ENCODE data around the gene CACNA1C. TPM values are rescaled to one million over a fixed set of nuclear protein-coding genes. Genes with fewer than 3 reads are reported as not detected.

CACNA1C gene
- total RNA-seq, 4 donors from 2014 or later, result 1.4 to 3.7 (median 2.2) TPM

- Histone ChIP-seq H3K27me3 (no peaks in the 10 kb centered on the region), H3K4me3 (no peak overlapping the region), H3K4me1 (peaks cover 4% of the 10 kb centered on the region), H3K36me3 (no peaks in the 10 kb centered on the region), H3K9me3 (no peaks in the 10 kb centered on the region), H3K27ac (no peak overlapping the region)
- TF ChIP-seq POLR2A (IDR thresholded peaks at IDR 0.05), result no peak
- TF ChIP-seq EP300 (IDR thresholded peaks at IDR 0.05), result no peak
- no peak for TF ChIP-seq POLR2AphosphoS5 (IDR thresholded peaks at IDR 0.05)
- TF ChIP-seq, protein P1, sequence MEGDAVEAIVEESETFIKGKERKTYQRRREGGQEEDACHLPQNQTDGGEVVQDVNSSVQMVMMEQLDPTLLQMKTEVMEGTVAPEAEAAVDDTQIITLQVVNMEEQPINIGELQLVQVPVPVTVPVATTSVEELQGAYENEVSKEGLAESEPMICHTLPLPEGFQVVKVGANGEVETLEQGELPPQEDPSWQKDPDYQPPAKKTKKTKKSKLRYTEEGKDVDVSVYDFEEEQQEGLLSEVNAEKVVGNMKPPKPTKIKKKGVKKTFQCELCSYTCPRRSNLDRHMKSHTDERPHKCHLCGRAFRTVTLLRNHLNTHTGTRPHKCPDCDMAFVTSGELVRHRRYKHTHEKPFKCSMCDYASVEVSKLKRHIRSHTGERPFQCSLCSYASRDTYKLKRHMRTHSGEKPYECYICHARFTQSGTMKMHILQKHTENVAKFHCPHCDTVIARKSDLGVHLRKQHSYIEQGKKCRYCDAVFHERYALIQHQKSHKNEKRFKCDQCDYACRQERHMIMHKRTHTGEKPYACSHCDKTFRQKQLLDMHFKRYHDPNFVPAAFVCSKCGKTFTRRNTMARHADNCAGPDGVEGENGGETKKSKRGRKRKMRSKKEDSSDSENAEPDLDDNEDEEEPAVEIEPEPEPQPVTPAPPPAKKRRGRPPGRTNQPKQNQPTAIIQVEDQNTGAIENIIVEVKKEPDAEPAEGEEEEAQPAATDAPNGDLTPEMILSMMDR (IDR thresholded peaks at IDR 0.05), result no peak
- DNase-seq (ENCODE audit: low spot score in 2 of 2), result no peak
- 38% methylated on average over 1 of the region's 1 CpG for WGBS
Measured at GRCh38 chr12:2009623-2010022, 43.2 kb upstream of the CACNA1C start.

DNA sequence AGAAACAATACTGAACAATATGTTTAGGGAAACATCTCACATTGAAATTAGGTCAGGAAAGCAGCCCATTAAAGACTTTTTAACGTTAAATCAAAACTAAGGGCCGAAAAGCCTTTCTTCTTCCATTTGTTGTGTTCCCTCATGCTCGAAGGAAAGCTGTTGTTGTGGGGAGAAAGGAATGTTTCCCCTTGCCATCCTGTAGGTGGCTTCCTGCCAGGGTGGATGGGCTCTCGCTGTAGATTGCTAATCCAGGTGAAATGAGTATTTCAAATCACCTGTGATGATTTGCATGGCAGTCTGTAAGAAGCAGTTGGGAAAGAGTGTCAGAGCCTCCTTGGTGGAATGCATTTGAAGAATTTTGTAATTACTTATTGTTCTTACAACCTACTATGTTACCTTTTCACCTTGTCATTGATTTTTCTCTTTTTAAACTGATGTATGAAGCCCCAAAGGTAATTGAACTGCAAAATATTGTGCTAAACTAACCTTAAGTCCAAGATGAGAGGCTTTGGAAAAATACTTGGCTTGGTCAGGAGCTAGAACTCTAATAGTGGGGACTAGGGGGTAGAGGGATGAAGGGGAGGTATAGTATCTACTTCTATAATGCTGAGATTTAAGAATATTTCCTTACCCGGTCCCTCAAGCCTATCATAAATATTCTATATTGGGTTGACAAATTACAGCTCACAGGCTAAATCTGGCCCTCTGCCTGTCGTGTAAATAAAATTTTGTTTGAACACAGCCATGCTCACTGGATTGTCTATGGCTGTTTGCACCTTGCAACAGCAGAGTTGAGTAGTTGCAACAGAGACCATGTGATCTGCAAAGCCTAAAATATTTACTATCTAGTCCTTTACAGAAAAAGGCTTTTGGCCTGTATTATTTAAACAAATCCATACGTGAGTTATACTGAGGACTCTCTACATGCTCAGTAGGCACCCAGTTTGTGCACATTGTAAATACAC, 40.9 kb upstream of the CACNA1C start:
- no peak overlapping the region for H3K27ac ChIP-seq
- WGBS, result 82% methylated on average over 7 of the region's 7 CpGs

GRCh38 chr12:2013086-2013485, 39.7 kb upstream of the CACNA1C start:
- TF ChIP-seq POLR2AphosphoS5 (IDR thresholded peaks at IDR 0.05) (no peak), EP300 (IDR thresholded peaks at IDR 0.05) (no peak), POLR2A (IDR thresholded peaks at IDR 0.05) (no peak)
- TF ChIP-seq, protein P1 (IDR thresholded peaks at IDR 0.05), result no peak
- no peaks in the 10 kb centered on the region for H3K36me3 ChIP-seq
- H3K4me3 ChIP-seq, result no peak overlapping the region
- H3K27me3 ChIP-seq, result no peaks in the 10 kb centered on the region
- 80% methylated on average over 3 of the region's 3 CpGs for WGBS
- no peak overlapping the region for H3K27ac ChIP-seq
- DNase-seq (ENCODE audit: low spot score in 2 of 2), result no peak
- no peaks in the 10 kb centered on the region for H3K4me1 ChIP-seq
- no peaks in the 10 kb centered on the region for H3K9me3 ChIP-seq

More for the DNA sequence above, 40.9 kb upstream of the CACNA1C start:
- Histone ChIP-seq H3K27me3 (no peaks in the 10 kb centered on the region), H3K36me3 (no peaks in the 10 kb centered on the region), H3K4me3 (no peak overlapping the region), H3K9me3 (no peaks in the 10 kb centered on the region), H3K4me1 (no peaks in the 10 kb centered on the region)
- DNase-seq (ENCODE audit: low spot score in 2 of 2), result no peak
- TF ChIP-seq POLR2A (IDR thresholded peaks at IDR 0.05) (no peak), EP300 (IDR thresholded peaks at IDR 0.05) (no peak), POLR2AphosphoS5 (IDR thresholded peaks at IDR 0.05) (no peak)
- TF ChIP-seq, protein P1 (IDR thresholded peaks at IDR 0.05), result no peak

- Histone ChIP-seq H3K9me3 (no peaks in the 10 kb centered on the region), H3K27ac (no peak overlapping the region)
Measured at GRCh38 chr12:2013527-2014223, 39.1 kb upstream of the CACNA1C start.

More at GRCh38 chr12:2013527-2014223, 39.1 kb upstream of the CACNA1C start:
- Histone ChIP-seq H3K4me3 (no peak overlapping the region), H3K36me3 (no peaks in the 10 kb centered on the region), H3K4me1 (no peaks in the 10 kb centered on the region), H3K27me3 (no peaks in the 10 kb centered on the region)
- TF ChIP-seq, protein P1 (IDR thresholded peaks at IDR 0.05), result no peak
- TF ChIP-seq POLR2AphosphoS5 (IDR thresholded peaks at IDR 0.05), result no peak
- TF ChIP-seq EP300 (IDR thresholded peaks at IDR 0.05), result no peak
- no peak for TF ChIP-seq POLR2A (IDR thresholded peaks at IDR 0.05)
- DNase-seq (ENCODE audit: low spot score in 2 of 2), result no peak
- 53% methylated on average over 4 of the region's 4 CpGs for WGBS

Data from suprapubic skin (tissue), 4 donors.